Measurements from ENCODE around the gene HECW1. TPM values are rescaled to one million over a fixed set of nuclear protein-coding genes. Genes with fewer than 3 reads are reported as not detected.

Gene HECW1
- total and polyA plus RNA-seq, 4 donors = 0.05 TPM; not detected in 3

DNA sequence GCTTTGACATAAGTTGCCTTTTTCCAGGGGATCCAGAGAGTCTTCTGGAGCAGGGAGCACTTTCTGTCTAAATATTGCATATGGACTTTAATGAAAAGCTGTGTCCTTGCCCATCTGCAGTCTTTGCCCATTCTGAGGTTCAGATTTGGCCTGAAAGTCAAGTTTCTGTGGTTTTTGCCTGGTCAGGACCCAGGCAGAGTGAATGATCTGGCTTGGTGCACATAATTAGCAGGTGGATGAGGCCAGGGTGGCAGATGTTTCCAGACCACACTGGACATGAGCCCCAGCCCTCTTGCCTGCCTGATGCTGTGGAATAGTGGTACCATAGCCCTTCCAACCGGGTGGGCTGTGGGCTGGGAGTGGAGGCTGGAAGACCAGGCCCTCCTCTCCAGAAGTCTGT lies 11.0 kb downstream of the HECW1 start:
- Histone ChIP-seq H3K9me3 (ENCODE audit: control insufficient read depth in 4 of 4, low read length in 3 of 4) (no peaks in the 10 kb centered on the region), H3K27ac (ENCODE audit: low read depth in 1 of 2, low read length in 2 of 2) (no peak overlapping the region), H3K27me3 (ENCODE audit: control insufficient read depth in 4 of 4, insufficient read depth in 4 of 4, low read length in 3 of 4) (peaks cover 0 to 9% (median 3%) of the 10 kb centered on the region in 4 donors), H3K4me3 (ENCODE audit: low read depth in 1 of 3, low read length in 3 of 3) (no peak overlapping the region), H3K9ac (ENCODE audit: low read depth in 1 of 2, low read length in 2 of 2) (no peak overlapping the region), H3K36me3 (ENCODE audit: control insufficient read depth in 4 of 4, insufficient read depth in 3 of 4, low read depth in 1 of 4, low read length in 3 of 4) (no peaks in the 10 kb centered on the region), H3K4me1 (ENCODE audit: control insufficient read depth in 4 of 4, insufficient read depth in 4 of 4, low read length in 3 of 4) (no peaks in the 10 kb centered on the region)
- WGBS = 50% methylated on average over 1 of the region's 1 CpG
- DNase-seq (ENCODE audit: low spot score) = no peak
- TF ChIP-seq, protein P1, sequence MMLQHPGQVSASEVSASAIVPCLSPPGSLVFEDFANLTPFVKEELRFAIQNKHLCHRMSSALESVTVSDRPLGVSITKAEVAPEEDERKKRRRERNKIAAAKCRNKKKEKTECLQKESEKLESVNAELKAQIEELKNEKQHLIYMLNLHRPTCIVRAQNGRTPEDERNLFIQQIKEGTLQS (IDR thresholded peaks at IDR 0.05) = no peak
- no peak for TF ChIP-seq GABPA (IDR thresholded peaks at IDR 0.05 in 1 of 2, conservative IDR thresholded peaks at IDR 0.05 in 1 of 2)
- TF ChIP-seq RXRA (IDR thresholded peaks at IDR 0.05) = no peak
- no peak for TF ChIP-seq SP1 (IDR thresholded peaks at IDR 0.05)
- no peak for TF ChIP-seq HNF4G (IDR thresholded peaks at IDR 0.05)

DNA sequence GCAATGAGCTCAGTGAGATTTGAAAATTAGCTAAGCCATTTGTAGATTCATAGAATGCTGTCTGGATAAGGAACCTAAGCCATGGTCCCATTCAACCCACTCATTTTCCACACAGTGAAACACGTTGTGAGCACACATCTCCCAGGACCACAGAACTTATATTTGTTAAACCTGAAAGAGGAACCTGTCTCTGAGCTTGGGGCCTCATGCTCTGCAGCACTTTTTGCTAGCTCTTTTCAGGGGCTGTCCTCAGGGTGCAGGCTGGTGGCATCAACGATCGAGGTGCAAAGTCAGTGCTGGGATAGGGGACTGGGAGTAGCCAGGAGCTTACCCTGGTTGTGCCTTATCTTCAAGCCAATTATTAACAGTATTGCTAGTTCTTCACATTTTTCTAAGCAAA lies 11.9 kb downstream of the HECW1 start:
- no peak for TF ChIP-seq YY1 (IDR thresholded peaks at IDR 0.05)
- TF ChIP-seq RAD21 (IDR thresholded peaks at IDR 0.05) = no peak
- TF ChIP-seq EGR1 (IDR thresholded peaks at IDR 0.05; ENCODE audit: low read depth in 2 of 2) = no peak
- TF ChIP-seq FOXA1 (IDR thresholded peaks at IDR 0.05) = no peak
- TF ChIP-seq RXRA (IDR thresholded peaks at IDR 0.05) = no peak
- TF ChIP-seq, protein P2, sequence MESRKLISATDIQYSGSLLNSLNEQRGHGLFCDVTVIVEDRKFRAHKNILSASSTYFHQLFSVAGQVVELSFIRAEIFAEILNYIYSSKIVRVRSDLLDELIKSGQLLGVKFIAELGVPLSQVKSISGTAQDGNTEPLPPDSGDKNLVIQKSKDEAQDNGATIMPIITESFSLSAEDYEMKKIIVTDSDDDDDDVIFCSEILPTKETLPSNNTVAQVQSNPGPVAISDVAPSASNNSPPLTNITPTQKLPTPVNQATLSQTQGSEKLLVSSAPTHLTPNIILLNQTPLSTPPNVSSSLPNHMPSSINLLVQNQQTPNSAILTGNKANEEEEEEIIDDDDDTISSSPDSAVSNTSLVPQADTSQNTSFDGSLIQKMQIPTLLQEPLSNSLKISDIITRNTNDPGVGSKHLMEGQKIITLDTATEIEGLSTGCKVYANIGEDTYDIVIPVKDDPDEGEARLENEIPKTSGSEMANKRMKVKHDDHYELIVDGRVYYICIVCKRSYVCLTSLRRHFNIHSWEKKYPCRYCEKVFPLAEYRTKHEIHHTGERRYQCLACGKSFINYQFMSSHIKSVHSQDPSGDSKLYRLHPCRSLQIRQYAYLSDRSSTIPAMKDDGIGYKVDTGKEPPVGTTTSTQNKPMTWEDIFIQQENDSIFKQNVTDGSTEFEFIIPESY (IDR thresholded peaks at IDR 0.05) = no peak
- no peak for TF ChIP-seq HNF4G (IDR thresholded peaks at IDR 0.05)
- TF ChIP-seq TAF1 (conservative IDR thresholded peaks at IDR 0.05) = no peak
- no peak for TF ChIP-seq HNF4A (conservative IDR thresholded peaks at IDR 0.05)
- TF ChIP-seq JUND (IDR thresholded peaks at IDR 0.05) = no peak
- TF ChIP-seq, protein P3, sequence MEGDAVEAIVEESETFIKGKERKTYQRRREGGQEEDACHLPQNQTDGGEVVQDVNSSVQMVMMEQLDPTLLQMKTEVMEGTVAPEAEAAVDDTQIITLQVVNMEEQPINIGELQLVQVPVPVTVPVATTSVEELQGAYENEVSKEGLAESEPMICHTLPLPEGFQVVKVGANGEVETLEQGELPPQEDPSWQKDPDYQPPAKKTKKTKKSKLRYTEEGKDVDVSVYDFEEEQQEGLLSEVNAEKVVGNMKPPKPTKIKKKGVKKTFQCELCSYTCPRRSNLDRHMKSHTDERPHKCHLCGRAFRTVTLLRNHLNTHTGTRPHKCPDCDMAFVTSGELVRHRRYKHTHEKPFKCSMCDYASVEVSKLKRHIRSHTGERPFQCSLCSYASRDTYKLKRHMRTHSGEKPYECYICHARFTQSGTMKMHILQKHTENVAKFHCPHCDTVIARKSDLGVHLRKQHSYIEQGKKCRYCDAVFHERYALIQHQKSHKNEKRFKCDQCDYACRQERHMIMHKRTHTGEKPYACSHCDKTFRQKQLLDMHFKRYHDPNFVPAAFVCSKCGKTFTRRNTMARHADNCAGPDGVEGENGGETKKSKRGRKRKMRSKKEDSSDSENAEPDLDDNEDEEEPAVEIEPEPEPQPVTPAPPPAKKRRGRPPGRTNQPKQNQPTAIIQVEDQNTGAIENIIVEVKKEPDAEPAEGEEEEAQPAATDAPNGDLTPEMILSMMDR (IDR thresholded peaks at IDR 0.05; ENCODE audit: low read depth, low read length, missing input control) = no peak
- no peak for TF ChIP-seq FOXA2 (IDR thresholded peaks at IDR 0.05)
- no peak for TF ChIP-seq SP1 (IDR thresholded peaks at IDR 0.05)
- Histone ChIP-seq H3K4me1 (ENCODE audit: control insufficient read depth in 4 of 4, insufficient read depth in 4 of 4, low read length in 3 of 4) (no peaks in the 10 kb centered on the region), H3K27me3 (ENCODE audit: control insufficient read depth in 4 of 4, insufficient read depth in 4 of 4, low read length in 3 of 4) (peaks cover 0 to 9% (median 3%) of the 10 kb centered on the region in 4 donors), H3K9me3 (ENCODE audit: control insufficient read depth in 4 of 4, low read length in 3 of 4) (no peaks in the 10 kb centered on the region), H3K9ac (ENCODE audit: low read depth in 1 of 2, low read length in 2 of 2) (no peak overlapping the region), H3K36me3 (ENCODE audit: control insufficient read depth in 4 of 4, insufficient read depth in 3 of 4, low read depth in 1 of 4, low read length in 3 of 4) (no peaks in the 10 kb centered on the region), H3K4me3 (ENCODE audit: low read depth in 1 of 3, low read length in 3 of 3) (no peak overlapping the region), H3K27ac (ENCODE audit: low read depth in 1 of 2, low read length in 2 of 2) (no peak overlapping the region)
- 52% methylated on average over 3 of the region's 3 CpGs for WGBS
- DNase-seq (ENCODE audit: low spot score) = no peak

DNA sequence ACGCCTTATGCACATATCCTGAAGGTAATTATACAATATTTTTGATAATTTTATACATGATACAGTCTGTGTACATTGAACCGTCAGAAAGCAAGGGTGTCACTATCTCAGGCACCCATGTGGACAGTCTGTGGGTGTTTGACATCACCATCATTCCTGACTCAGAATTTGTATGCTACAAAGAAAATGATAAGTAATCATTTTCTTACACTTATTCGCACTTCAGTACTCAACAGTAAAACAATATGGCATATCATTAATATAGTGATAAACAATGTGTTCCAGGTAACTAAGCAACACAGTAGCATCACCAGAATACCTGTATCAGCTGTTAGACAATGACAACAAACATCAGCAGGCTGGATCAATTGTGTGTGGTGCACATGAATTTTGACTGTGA lies 17.9 kb downstream of the HECW1 start:
- Histone ChIP-seq H3K27me3 (ENCODE audit: control insufficient read depth in 4 of 4, insufficient read depth in 4 of 4, low read length in 3 of 4) (peaks cover 0 to 3% (median 0%) of the 10 kb centered on the region in 4 donors), H3K9ac (ENCODE audit: low read depth in 1 of 2, low read length in 2 of 2) (no peak overlapping the region), H3K27ac (ENCODE audit: low read depth in 1 of 2, low read length in 2 of 2) (no peak overlapping the region), H3K4me1 (ENCODE audit: control insufficient read depth in 4 of 4, insufficient read depth in 4 of 4, low read length in 3 of 4) (no peaks in the 10 kb centered on the region), H3K9me3 (ENCODE audit: control insufficient read depth in 4 of 4, low read length in 3 of 4) (no peaks in the 10 kb centered on the region), H3K4me3 (ENCODE audit: low read depth in 1 of 3, low read length in 3 of 3) (no peak overlapping the region), H3K36me3 (ENCODE audit: control insufficient read depth in 4 of 4, insufficient read depth in 3 of 4, low read depth in 1 of 4, low read length in 3 of 4) (no peaks in the 10 kb centered on the region)
- WGBS = 82% methylated on average over 3 of the region's 3 CpGs
- DNase-seq (ENCODE audit: low spot score) = no peak
- TF ChIP-seq FOXA1 (IDR thresholded peaks at IDR 0.05) (no peak), JUND (IDR thresholded peaks at IDR 0.05) (no peak), SP1 (IDR thresholded peaks at IDR 0.05) (no peak), RXRA (IDR thresholded peaks at IDR 0.05) (no peak), NR2F2 (IDR thresholded peaks at IDR 0.05) (no peak), FOXA2 (IDR thresholded peaks at IDR 0.05) (no peak), HNF4G (IDR thresholded peaks at IDR 0.05) (no peak), EGR1 (IDR thresholded peaks at IDR 0.05; ENCODE audit: low read depth in 2 of 2) (no peak), GABPA (IDR thresholded peaks at IDR 0.05 in 1 of 2, conservative IDR thresholded peaks at IDR 0.05 in 1 of 2) (no peak), YY1 (IDR thresholded peaks at IDR 0.05) (no peak), HNF4A (conservative IDR thresholded peaks at IDR 0.05) (no peak)
- TF ChIP-seq, protein P1 (IDR thresholded peaks at IDR 0.05) = no peak
- TF ChIP-seq, protein P2 (IDR thresholded peaks at IDR 0.05) = no peak
- TF ChIP-seq, protein P4, sequence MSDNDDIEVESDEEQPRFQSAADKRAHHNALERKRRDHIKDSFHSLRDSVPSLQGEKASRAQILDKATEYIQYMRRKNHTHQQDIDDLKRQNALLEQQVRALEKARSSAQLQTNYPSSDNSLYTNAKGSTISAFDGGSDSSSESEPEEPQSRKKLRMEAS (IDR thresholded peaks at IDR 0.05) = no peak
- TF ChIP-seq, protein P3 (IDR thresholded peaks at IDR 0.05; ENCODE audit: low read depth, low read length, missing input control) = no peak
